ENCODE results near the gene MTCL1.

DNA sequence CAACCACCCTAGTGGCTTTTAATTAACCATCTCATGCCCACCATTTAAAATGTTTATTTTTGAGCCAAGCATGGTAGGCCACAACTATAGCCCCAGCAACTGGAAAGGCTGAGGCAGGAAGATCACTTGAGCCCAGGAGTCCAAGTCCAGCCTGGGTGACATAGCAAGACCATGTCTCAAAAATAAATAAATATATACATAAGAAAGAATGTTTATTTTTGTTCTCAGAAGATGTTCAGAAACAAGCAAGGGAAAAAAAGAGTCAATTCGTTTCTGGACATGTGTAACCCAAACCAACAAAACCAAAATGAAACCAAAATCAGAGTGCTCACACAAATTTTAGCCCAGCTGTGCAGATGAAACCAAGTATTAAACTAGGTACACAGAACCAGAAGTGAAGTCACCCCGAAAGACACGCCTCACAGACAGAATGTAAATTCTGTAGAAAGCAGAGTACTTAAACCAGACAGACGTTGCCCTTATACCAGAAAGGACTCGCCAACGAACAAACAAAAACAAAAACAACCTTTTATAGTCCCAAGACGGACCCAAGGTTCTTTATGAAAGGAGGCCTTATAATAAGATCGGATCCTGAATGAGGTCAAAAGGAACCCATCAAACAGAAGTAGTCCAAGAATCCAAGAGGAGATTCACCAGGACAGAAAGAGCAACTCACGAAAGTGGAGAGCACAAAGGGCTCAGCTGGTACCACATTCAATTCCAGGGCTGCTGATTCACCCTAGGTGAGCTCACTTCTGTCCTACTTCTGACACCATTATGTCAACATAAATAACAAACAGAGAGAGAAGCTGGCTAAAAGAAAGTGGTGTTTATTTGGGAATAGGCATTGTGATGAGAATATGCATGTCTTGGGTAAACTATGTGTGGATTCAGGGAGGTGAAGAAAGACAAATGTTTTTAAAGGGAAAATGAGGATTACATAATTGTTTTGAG, 31.8 kb upstream of the MTCL1 start:
- no peak for TF ChIP-seq SIN3A (IDR thresholded peaks at IDR 0.05; ENCODE audit: borderline replicate concordance, insufficient read depth, low read length)
- TF ChIP-seq, protein P1, sequence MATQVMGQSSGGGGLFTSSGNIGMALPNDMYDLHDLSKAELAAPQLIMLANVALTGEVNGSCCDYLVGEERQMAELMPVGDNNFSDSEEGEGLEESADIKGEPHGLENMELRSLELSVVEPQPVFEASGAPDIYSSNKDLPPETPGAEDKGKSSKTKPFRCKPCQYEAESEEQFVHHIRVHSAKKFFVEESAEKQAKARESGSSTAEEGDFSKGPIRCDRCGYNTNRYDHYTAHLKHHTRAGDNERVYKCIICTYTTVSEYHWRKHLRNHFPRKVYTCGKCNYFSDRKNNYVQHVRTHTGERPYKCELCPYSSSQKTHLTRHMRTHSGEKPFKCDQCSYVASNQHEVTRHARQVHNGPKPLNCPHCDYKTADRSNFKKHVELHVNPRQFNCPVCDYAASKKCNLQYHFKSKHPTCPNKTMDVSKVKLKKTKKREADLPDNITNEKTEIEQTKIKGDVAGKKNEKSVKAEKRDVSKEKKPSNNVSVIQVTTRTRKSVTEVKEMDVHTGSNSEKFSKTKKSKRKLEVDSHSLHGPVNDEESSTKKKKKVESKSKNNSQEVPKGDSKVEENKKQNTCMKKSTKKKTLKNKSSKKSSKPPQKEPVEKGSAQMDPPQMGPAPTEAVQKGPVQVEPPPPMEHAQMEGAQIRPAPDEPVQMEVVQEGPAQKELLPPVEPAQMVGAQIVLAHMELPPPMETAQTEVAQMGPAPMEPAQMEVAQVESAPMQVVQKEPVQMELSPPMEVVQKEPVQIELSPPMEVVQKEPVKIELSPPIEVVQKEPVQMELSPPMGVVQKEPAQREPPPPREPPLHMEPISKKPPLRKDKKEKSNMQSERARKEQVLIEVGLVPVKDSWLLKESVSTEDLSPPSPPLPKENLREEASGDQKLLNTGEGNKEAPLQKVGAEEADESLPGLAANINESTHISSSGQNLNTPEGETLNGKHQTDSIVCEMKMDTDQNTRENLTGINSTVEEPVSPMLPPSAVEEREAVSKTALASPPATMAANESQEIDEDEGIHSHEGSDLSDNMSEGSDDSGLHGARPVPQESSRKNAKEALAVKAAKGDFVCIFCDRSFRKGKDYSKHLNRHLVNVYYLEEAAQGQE (IDR thresholded peaks at IDR 0.05; ENCODE audit: insufficient read depth in 1 of 2, low read depth in 2 of 2, low read length in 2 of 2): no peak
- no peak for TF ChIP-seq POLR2AphosphoS5 (IDR thresholded peaks at IDR 0.05; ENCODE audit: low read depth, low read length)
- no peak for TF ChIP-seq TAF1 (IDR thresholded peaks at IDR 0.05; ENCODE audit: borderline replicate concordance, insufficient read depth, low read length)

All from PFSK-1 (cell line).